Nephron progenitor cell (in vitro differentiated cells): Measurements from ENCODE around the gene DIPK1B.

Experiments used
- DNase-seq: peaks from one replicate; pipeline ENCODE4 v3.0.0; 2021
- H3K27ac Mint-ChIP-seq: 2 replicates; pipeline ENCODE4 v1.8.0; 2021; ENCODE audit warnings: mild to moderate bottlenecking, moderate library complexity, mixed read lengths
- H3K27me3 Mint-ChIP-seq: 2 replicates; pipeline ENCODE4 v1.8.0; 2021; ENCODE audit warnings: mild to moderate bottlenecking, low read depth, mixed read lengths; ENCODE audit not compliant: poor library complexity
- H3K36me3 Mint-ChIP-seq: 2 replicates; pipeline ENCODE4 v1.8.0; 2021; ENCODE audit warnings: low read depth, mixed read lengths
- H3K4me1 Mint-ChIP-seq: 2 replicates; pipeline ENCODE4 v1.8.0; 2021; ENCODE audit warnings: mixed read lengths
- H3K4me3 Mint-ChIP-seq: 2 replicates; pipeline ENCODE4 v1.8.0; 2021; ENCODE audit warnings: mild to moderate bottlenecking, moderate library complexity, mixed read lengths
- H3K9me3 Mint-ChIP-seq: 2 replicates; pipeline ENCODE4 v1.8.0; 2021; ENCODE audit warnings: mild to moderate bottlenecking, moderate library complexity, mixed read lengths
- TF ChIP-seq, protein P1 (sequence below): fragments of 200-600 bp; sonication (generic); IDR thresholded peaks from 2 replicates; pipeline ENCODE4 v1.5.0; 2021; ENCODE audit warnings: antibody characterized with exemption

The DIPK1B gene

DNA sequence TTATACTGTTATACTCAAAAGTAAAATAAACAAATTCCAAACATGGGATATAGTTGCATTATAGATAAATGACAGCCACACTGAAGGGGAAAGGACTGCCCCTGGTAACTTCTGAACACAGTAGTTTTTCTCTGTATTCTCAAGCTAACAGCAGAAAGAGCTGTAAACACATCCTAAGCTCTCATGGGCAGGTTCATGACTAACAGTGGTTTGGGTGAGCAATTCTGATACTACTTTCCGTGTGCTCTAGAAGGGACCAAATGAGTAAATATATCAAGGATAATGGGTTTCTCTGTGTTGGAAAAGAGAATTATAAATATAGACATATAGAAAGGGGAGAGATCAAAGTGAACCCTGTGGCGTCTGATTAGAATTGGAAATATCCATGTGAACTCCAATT, 38.2 kb downstream of the DIPK1B start:
- Mint-ChIP-seq H3K36me3 (peaks cover 7% of the 10 kb centered on the region), H3K9me3 (peaks cover 28% of the 10 kb centered on the region), H3K27ac (no peak overlapping the region), H3K27me3 (peaks cover 25% of the 10 kb centered on the region), H3K4me1 (no peaks in the 10 kb centered on the region), H3K4me3 (no peak overlapping the region)
- no peak for DNase-seq
- TF ChIP-seq, protein P1, sequence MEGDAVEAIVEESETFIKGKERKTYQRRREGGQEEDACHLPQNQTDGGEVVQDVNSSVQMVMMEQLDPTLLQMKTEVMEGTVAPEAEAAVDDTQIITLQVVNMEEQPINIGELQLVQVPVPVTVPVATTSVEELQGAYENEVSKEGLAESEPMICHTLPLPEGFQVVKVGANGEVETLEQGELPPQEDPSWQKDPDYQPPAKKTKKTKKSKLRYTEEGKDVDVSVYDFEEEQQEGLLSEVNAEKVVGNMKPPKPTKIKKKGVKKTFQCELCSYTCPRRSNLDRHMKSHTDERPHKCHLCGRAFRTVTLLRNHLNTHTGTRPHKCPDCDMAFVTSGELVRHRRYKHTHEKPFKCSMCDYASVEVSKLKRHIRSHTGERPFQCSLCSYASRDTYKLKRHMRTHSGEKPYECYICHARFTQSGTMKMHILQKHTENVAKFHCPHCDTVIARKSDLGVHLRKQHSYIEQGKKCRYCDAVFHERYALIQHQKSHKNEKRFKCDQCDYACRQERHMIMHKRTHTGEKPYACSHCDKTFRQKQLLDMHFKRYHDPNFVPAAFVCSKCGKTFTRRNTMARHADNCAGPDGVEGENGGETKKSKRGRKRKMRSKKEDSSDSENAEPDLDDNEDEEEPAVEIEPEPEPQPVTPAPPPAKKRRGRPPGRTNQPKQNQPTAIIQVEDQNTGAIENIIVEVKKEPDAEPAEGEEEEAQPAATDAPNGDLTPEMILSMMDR, result no peak

DNA sequence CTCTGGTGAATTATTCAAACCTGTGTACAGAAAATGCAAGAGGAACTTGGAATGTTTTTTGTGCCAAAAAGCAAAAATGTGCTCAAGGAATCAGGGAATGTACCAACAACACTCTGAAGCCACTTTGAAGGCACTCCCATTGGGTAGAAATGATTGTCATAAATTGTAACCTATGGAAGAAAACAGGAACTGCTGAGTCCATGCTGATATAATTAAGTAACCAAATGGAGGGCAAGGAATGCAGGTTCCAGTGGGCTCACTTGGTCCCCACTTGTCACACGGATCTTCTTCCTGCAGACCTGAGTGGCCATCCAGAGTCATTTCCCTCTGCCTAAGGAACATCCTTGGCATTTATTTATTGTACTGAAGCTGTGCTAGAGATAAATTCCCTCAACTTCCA, 38.9 kb downstream of the DIPK1B start:
- H3K4me3 Mint-ChIP-seq, result no peak overlapping the region
- H3K27ac Mint-ChIP-seq, result no peak overlapping the region
- TF ChIP-seq, protein P1, result no peak
- H3K36me3 Mint-ChIP-seq, result peaks cover 7% of the 10 kb centered on the region
- no peak for DNase-seq
- no peaks in the 10 kb centered on the region for H3K4me1 Mint-ChIP-seq
- peaks cover 35% of the 10 kb centered on the region for H3K9me3 Mint-ChIP-seq
- H3K27me3 Mint-ChIP-seq, result peaks cover 28% of the 10 kb centered on the region

DNA sequence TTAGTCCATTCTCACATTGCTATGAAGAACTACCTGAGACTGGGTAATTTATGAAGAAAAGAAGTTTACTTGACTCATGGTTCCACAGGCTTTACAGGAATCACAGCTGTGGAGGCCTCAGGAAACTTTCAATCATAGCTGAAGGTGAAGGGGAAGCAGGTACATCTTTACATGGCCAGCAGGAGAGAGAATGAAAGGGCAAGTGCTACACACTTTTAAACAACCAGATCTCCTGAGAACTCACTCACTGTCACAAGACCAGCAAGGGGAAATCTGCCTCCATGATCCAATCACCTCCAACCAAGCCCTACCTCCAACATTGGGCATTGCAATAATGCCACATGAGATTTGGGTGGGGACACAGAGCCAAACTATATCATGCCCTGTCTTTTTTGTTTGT, 39.4 kb downstream of the DIPK1B start:
- H3K4me1 Mint-ChIP-seq, result no peaks in the 10 kb centered on the region
- no peak overlapping the region for H3K27ac Mint-ChIP-seq
- peaks cover 7% of the 10 kb centered on the region for H3K36me3 Mint-ChIP-seq

DNA sequence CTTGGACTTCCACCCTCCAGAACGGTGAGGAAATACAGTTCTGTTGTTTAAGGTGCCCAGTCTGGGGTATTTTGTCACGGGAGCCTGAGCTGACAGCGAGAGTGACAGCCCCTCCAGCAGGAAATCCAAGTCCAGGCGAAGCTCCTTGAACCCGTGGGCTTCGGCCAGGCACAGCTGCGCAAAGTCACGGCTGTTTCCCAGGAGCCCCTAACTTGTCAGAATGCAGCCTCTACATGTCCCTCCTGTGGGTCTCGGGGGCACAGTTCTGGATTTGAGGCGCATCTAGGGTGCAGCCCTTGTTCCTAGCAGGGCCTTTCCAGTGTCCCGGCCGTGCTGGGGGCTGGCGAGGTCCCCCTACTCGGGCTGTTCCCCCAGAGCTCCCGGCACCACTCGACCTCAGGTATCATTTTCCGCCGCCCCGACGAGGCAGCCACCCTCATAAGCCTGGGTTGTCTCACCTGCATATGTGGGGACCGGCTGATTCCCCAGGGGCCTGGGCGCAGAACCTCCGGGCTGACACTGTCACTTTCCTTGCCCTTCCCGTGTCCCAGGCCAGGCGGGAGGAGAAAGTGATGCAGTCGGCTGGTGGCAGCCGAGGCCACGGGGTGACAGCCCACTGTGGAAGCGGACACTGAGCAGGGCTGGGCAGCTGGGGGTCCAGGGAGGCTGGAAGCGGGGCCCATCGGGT, 41.1 kb downstream of the DIPK1B start:
- Mint-ChIP-seq H3K4me3 (no peak overlapping the region), H3K36me3 (peaks cover 7% of the 10 kb centered on the region), H3K4me1 (no peaks in the 10 kb centered on the region), H3K27me3 (peaks cover 28% of the 10 kb centered on the region), H3K27ac (no peak overlapping the region), H3K9me3 (peaks cover 39% of the 10 kb centered on the region)
- no peak for DNase-seq
- TF ChIP-seq, protein P1, result no peak

More for the DNA sequence above, 39.4 kb downstream of the DIPK1B start:
- DNase-seq, result no peak
- TF ChIP-seq, protein P1, result no peak
- peaks cover 39% of the 10 kb centered on the region for H3K9me3 Mint-ChIP-seq
- H3K4me3 Mint-ChIP-seq, result no peak overlapping the region
- H3K27me3 Mint-ChIP-seq, result peaks cover 28% of the 10 kb centered on the region

DNA sequence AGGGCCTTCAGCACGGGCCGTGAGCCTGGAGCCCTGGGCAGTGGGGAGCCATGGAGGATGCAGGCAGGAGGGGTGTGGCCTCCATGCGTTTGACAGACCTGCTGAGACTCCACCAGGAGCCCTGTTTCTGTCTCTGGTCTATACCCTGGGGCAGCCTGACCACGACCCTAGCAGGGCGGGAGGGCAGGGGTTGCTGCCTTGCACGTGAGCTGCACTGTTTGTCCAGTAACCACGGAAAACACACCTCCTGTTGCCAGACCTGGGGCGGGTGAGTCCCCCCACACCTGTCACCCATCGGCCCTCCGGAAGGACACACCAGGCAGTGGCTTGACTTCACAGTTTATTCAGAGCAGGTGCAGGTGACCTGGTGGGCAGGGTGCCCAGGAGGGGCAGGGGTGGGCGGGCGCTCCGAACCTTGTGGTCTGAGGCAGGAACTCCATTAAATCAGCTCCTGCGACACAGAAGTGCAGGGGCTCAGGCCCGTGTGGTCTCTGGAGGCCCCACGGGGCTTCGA, 41.7 kb downstream of the DIPK1B start:
- Mint-ChIP-seq H3K9me3 (peaks cover 39% of the 10 kb centered on the region), H3K27ac (no peak overlapping the region), H3K4me3 (no peak overlapping the region), H3K27me3 (peaks cover 28% of the 10 kb centered on the region), H3K4me1 (no peaks in the 10 kb centered on the region), H3K36me3 (peaks cover 7% of the 10 kb centered on the region)
- DNase-seq, result no peak
- TF ChIP-seq, protein P1, result no peak
